Measurements from ENCODE around the gene SMIM14.

The SMIM14 gene

DNA sequence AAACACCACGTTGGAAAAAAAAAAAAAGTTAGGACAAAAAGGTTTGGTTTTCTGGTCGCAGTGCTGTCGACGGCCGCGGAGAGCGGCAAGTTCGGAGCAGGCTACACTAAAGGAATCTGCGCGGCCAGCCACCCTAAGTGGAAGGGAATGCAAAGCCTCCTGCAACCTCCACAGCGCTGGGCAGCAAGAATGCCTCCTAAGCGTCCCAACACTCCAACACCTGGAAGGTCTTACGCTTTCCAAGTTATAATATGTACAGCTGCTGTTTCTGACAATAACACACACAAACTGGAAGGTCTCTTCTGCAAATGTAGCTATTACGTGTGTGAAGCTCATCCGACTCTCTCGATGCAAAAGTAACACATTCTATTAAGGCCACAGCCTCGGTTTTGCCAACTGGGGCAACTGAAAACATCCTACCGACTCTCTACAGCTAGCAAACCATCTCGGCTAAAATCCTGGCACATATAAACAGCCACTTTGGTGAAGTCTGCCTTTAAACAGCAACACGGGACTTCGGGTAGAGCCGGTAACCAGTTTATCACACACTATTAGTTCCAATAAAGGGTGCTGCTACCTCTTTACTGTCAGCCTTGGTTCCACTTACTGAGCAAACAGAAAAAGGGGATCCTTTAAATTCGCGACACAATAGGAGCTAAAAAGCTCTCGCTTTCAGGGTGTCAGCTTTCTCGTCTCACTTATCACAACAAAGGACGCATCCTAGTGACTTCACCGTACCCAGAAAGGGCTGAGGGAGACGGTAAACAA is 895 bp downstream of the SMIM14 start:
- no peak for TF ChIP-seq POLR2AphosphoS5 (IDR thresholded peaks at IDR 0.05; ENCODE audit: low read depth, low read length)
- TF ChIP-seq POLR2A (IDR thresholded peaks at IDR 0.05; ENCODE audit: low read depth, low read length), result no peak
- TF ChIP-seq TAF1 (IDR thresholded peaks at IDR 0.05; ENCODE audit: borderline replicate concordance, low read depth, low read length), result no peak
- no peak for DNase-seq (ENCODE audit: insufficient read length)
- peak; percentile 85 for FAIRE-seq

DNA sequence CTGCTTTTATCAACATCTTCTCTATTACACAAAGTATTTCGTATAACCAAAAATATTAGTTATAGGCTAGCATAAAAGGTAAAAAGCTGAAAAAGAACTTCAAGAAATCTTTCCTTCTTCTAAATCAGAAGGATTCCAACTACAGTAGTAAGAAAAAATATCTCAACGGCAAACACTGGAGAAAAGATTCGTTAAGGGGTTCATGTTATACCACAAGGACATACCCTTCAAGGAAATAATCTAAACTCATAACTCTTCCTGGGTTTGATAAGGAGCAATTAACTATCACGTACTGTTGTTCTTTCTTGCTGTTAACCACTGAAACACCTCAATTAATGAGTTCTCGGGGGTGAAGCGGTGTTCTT is 1.5 kb downstream of the SMIM14 start:
- no peak for FAIRE-seq
- TF ChIP-seq POLR2AphosphoS5 (IDR thresholded peaks at IDR 0.05; ENCODE audit: low read depth, low read length), result no peak
- no peak for TF ChIP-seq POLR2A (IDR thresholded peaks at IDR 0.05; ENCODE audit: low read depth, low read length)
- no peak for TF ChIP-seq TAF1 (IDR thresholded peaks at IDR 0.05; ENCODE audit: borderline replicate concordance, low read depth, low read length)

DNA sequence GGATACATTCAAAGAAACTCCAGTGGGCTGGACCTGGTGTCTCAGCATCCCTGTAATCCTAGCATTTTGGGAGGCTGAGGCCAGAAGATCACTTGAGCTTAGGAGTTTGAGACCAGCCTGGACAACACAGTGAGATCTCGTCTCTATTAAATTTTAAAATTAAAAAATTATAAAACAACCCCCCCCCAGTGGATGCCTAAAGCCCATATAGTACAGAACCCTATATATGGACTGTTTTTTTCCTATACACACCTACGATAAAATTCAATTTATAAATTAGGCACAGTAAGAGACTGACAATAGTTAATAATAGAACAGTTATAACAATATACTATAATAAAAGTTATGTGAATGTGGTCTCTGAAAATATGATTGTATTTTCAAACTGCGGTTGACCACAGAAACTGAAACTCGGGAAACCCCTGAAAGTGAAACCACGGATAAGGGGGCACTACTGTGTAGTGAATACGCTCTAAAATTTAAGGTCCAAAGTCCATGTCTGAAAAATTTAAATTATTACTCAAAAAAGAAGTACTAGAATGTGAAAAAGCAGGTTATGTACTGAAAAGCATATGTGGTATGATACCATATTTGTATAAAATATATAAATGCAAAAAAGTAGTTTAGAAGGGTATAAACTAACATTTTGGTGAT is 2.0 kb downstream of the SMIM14 start:
- TF ChIP-seq POLR2A (IDR thresholded peaks at IDR 0.05; ENCODE audit: low read depth, low read length), result no peak
- no peak for TF ChIP-seq TAF1 (IDR thresholded peaks at IDR 0.05; ENCODE audit: borderline replicate concordance, low read depth, low read length)
- TF ChIP-seq POLR2AphosphoS5 (IDR thresholded peaks at IDR 0.05; ENCODE audit: low read depth, low read length), result no peak
- DNase-seq (ENCODE audit: insufficient read length) (no peak), FAIRE-seq (no peak)

More for the DNA sequence above, 1.5 kb downstream of the SMIM14 start:
- DNase-seq (ENCODE audit: insufficient read length), result no peak

DNA sequence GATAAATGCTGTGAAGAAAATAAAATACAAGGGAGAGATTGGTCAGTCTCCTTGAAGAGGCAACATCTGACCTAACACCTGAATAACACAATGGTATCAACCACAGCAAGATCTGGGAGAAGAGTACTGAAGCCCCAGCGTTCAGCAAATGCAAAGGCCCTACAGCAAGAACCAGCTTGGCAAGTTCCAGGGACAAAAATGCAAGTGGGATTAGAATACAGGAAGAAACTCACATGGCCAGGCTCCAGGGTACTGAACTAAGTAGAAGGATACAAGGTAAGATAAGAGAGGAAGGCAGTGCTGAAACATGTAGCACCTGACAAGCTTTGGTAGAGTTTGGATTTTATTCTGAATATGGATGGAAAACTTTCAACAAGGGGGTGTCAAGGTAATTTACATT is 3.6 kb downstream of the SMIM14 start:
- TF ChIP-seq TAF1 (IDR thresholded peaks at IDR 0.05; ENCODE audit: borderline replicate concordance, low read depth, low read length) (no peak), POLR2A (IDR thresholded peaks at IDR 0.05; ENCODE audit: low read depth, low read length) (no peak), POLR2AphosphoS5 (IDR thresholded peaks at IDR 0.05; ENCODE audit: low read depth, low read length) (no peak)
- FAIRE-seq, result no peak
- DNase-seq (ENCODE audit: insufficient read length), result no peak

DNA sequence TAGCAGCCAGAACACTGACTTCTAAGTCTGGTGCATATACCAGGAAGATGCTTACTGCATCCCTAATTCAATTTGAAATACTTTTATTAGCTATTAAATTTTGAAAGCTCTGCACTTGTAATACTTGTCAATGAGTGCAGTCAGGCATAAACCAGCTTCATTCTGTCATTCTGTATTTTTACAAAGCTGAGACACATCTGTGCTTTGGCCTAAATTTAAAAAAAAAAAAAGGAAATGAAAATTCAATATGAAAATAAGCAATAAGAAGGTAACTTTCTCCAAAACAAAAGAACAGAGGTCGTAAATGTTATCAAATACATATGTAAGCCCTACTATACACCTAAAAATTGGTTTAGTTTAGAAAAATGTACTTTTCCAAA is 7.0 kb downstream of the SMIM14 start:
- no peak for FAIRE-seq
- DNase-seq (ENCODE audit: insufficient read length), result no peak
- TF ChIP-seq POLR2A (IDR thresholded peaks at IDR 0.05; ENCODE audit: low read depth, low read length) (no peak), TAF1 (IDR thresholded peaks at IDR 0.05; ENCODE audit: borderline replicate concordance, low read depth, low read length) (no peak), POLR2AphosphoS5 (IDR thresholded peaks at IDR 0.05; ENCODE audit: low read depth, low read length) (no peak)

DNA sequence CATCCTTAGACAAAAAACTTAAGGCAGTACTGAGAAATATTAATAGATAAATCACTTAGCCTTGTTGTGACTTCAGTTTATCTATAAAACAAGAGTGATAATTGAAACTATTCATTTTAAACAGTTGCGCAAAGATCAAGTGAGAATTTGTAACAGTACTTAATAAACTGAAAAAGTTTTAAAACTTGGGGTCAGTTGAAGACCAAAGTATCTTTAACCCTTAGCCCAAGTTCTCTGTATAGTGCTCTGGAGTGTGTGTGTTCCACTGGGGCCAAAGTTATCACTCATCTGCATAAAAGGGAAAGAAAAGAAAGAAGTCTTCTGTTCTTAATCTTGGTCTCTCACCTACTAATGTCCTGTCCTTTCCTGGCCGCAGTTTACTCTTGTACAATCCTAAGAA is 11.3 kb downstream of the SMIM14 start:
- no peak for DNase-seq (ENCODE audit: insufficient read length)
- no peak for FAIRE-seq
- TF ChIP-seq POLR2AphosphoS5 (IDR thresholded peaks at IDR 0.05; ENCODE audit: low read depth, low read length), result no peak
- no peak for TF ChIP-seq TAF1 (IDR thresholded peaks at IDR 0.05; ENCODE audit: borderline replicate concordance, low read depth, low read length)
- no peak for TF ChIP-seq POLR2A (IDR thresholded peaks at IDR 0.05; ENCODE audit: low read depth, low read length)

DNA sequence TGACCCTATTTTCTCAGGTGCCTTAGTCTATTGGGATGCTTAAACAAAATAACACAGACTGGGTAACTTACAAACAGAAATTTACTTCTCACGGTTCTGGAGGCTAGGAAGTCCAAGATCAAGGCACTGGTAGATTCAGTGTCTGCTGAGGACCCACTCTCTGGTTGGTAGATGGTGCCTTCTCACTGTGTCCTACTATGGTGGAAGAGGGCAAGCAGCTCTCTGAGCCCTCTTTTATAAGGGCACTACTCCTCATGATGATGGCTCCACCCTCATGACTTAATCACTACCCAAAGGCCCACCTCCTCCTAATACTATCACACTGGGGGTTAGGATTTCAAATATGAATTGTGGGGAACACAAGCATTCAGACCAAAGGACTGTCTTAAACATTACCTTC is 11.8 kb downstream of the SMIM14 start:
- FAIRE-seq, result no peak
- no peak for DNase-seq (ENCODE audit: insufficient read length)
- TF ChIP-seq POLR2A (IDR thresholded peaks at IDR 0.05; ENCODE audit: low read depth, low read length) (peak; percentile 90), POLR2AphosphoS5 (IDR thresholded peaks at IDR 0.05; ENCODE audit: low read depth, low read length) (peak; percentile 90), TAF1 (IDR thresholded peaks at IDR 0.05; ENCODE audit: borderline replicate concordance, low read depth, low read length) (no peak)

DNA sequence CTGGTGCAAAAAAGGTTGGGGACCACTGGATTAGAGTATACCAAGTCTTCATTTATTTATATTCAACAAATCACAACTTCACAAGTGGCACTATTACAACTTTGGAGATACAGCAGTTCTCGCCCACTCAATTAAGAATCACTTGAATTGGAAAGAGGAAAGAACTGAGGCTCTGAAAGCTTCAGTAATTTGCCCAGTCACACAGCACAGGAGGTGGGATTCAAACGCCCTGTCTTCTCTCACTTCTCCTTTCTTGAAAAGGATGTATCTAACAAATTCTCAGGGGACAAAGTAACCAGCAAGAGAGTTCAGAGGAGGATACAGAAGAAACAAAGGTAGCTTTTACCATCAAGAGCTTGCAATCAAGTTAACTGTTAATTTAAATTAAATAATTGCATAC is 12.4 kb downstream of the SMIM14 start:
- FAIRE-seq (no peak), DNase-seq (ENCODE audit: insufficient read length) (no peak)
- TF ChIP-seq POLR2AphosphoS5 (IDR thresholded peaks at IDR 0.05; ENCODE audit: low read depth, low read length), result 0 out of 2 replicates have a peak, but pooled peaks have one; percentile 8
- no peak for TF ChIP-seq POLR2A (IDR thresholded peaks at IDR 0.05; ENCODE audit: low read depth, low read length)

DNA sequence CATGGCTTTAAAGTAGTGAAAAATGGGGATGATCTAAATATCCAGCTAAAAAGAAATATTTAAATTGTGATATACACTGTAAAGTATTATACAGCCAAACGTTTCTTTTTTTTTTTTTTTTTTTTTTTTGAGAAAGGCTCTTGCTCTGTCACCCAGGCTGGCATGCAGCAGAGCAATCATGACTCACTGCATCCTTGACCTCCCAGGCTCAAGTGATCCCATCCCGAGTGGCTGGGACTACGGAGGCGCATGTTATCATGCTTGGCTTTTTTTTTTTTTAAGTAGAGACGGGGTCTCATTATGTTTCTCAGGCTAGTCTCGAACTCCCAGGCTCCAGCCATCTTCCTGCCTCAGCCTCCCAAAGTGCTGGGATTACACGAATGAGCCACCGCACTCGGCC is 17.1 kb downstream of the SMIM14 start:
- no peak for DNase-seq (ENCODE audit: insufficient read length)
- TF ChIP-seq TAF1 (IDR thresholded peaks at IDR 0.05; ENCODE audit: borderline replicate concordance, low read depth, low read length) (no peak), POLR2AphosphoS5 (IDR thresholded peaks at IDR 0.05; ENCODE audit: low read depth, low read length) (no peak), POLR2A (IDR thresholded peaks at IDR 0.05; ENCODE audit: low read depth, low read length) (no peak)
- FAIRE-seq, result no peak

DNA sequence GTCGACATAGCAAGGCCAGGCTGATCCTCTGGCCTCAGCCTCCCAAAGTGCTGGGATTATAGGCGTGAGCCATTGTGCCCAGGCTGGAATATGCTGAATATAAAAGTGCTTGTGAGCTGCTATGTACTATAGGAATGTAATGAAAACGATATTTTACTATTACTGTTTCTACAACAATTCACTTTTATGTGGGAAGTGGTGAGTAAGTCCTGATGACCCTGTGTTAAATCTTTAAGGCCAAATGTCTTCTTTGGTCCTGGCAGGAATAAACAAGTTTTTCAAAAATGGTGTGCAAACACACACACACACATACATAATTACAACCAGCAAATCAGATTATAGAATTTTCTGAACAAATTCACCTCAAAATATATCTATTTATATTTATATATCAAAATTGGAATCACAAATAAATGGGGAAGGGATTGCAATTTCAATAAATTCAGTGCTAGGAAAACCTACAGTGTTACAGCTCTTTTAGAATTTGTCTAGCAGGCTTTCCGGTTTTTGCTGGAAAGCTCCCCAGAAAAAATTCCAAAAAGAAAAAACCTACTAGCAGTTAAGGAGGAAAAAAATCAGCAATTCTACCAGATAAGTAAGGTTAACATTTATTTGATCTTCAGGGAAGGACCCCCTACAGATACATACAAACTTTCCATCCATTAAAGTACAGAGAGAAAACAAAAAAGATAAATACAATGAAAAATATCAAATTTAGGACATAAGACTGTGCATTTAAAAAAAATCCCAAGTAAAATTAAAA is 17.9 kb downstream of the SMIM14 start:
- FAIRE-seq (no peak), DNase-seq (ENCODE audit: insufficient read length) (no peak)
- TF ChIP-seq POLR2AphosphoS5 (IDR thresholded peaks at IDR 0.05; ENCODE audit: low read depth, low read length) (no peak), TAF1 (IDR thresholded peaks at IDR 0.05; ENCODE audit: borderline replicate concordance, low read depth, low read length) (no peak), POLR2A (IDR thresholded peaks at IDR 0.05; ENCODE audit: low read depth, low read length) (no peak)

DNA sequence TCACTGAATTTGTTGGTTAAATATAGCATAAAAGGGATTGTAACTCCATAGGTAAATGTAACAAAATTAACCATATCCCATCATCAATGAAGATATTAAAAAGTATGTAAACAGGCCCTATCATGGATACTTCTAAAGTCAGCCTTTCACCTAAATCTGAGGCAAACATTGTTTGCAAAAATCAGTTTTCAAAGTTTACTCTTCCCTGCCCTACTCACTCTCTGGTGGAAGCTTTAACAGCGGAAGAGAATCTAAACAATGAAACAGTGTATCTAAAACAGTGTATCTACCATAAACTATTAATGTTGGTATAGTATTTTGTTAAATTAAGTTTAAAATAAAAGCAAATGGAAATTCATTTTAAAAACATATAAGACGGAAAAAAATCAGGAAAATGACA is 21.1 kb downstream of the SMIM14 start:
- FAIRE-seq (no peak), DNase-seq (ENCODE audit: insufficient read length) (no peak)
- no peak for TF ChIP-seq POLR2A (IDR thresholded peaks at IDR 0.05; ENCODE audit: low read depth, low read length)
- TF ChIP-seq POLR2AphosphoS5 (IDR thresholded peaks at IDR 0.05; ENCODE audit: low read depth, low read length), result no peak
- TF ChIP-seq TAF1 (IDR thresholded peaks at IDR 0.05; ENCODE audit: borderline replicate concordance, low read depth, low read length), result no peak

All from GM12892 (cell line).